HG03457 (cell line): Measurements from ENCODE around the gene NAA11.
"Not testable (repeated sequence)": the region's sequence is repeated elsewhere in the genome, so short reads cannot be mapped to it uniquely, and the experiment has no call there.

Source experiments
- ATAC-seq: cut with Tn5 transposase; IDR thresholded peaks from one replicate; pipeline ENCODE4 v1.9.1; 2021; ENCODE audit warnings: moderate number of reproducible peaks; ENCODE audit not compliant: unreplicated experiment

The NAA11 gene

GRCh38 chr4:79311279-79311678 lies 14.6 kb downstream of the NAA11 start:
- no peak for ATAC-seq

GRCh38 chr4:79308971-79309370 lies 16.9 kb downstream of the NAA11 start:
- no peak for ATAC-seq

- ATAC-seq, result no peak
Measured at GRCh38 chr4:79308137-79308536, 17.7 kb downstream of the NAA11 start.

GRCh38 chr4:79306795-79307194 lies 19.1 kb downstream of the NAA11 start:
- ATAC-seq, result no peak

GRCh38 chr4:79300280-79300679 lies 25.6 kb downstream of the NAA11 start:
- ATAC-seq, result no peak

GRCh38 chr4:79298484-79298883 lies 27.4 kb downstream of the NAA11 start:
- no peak for ATAC-seq

- ATAC-seq, result no peak
Measured at GRCh38 chr4:79298027-79298426, 27.8 kb downstream of the NAA11 start.

- ATAC-seq, result no peak
Measured at GRCh38 chr4:79297479-79297878, 28.4 kb downstream of the NAA11 start.

GRCh38 chr4:79296768-79297428 lies 29.0 kb downstream of the NAA11 start:
- ATAC-seq, result no peak

- no peak for ATAC-seq
Measured at GRCh38 chr4:79295086-79295485, 30.8 kb downstream of the NAA11 start.

GRCh38 chr4:79294064-79294463 lies 31.8 kb downstream of the NAA11 start:
- no peak for ATAC-seq

GRCh38 chr4:79292008-79292407 lies 33.9 kb downstream of the NAA11 start:
- no peak for ATAC-seq

GRCh38 chr4:79290376-79290775 lies 35.5 kb downstream of the NAA11 start:
- ATAC-seq, result no peak

GRCh38 chr4:79288185-79288584 lies 37.7 kb downstream of the NAA11 start:
- no peak for ATAC-seq

GRCh38 chr4:79287718-79288117 lies 38.1 kb downstream of the NAA11 start:
- ATAC-seq, result no peak

- ATAC-seq, result no peak
Measured at GRCh38 chr4:79287076-79287475, 38.8 kb downstream of the NAA11 start.

GRCh38 chr4:79281566-79282359 lies 44.1 kb downstream of the NAA11 start:
- no peak for ATAC-seq

- ATAC-seq, result not testable (repeated sequence)
Measured at GRCh38 chr4:79277467-79277866, 48.4 kb downstream of the NAA11 start.

GRCh38 chr4:79273915-79274314 lies 51.9 kb downstream of the NAA11 start:
- ATAC-seq, result no peak

GRCh38 chr4:79272761-79273160 lies 53.1 kb downstream of the NAA11 start:
- no peak for ATAC-seq

GRCh38 chr4:79272126-79272525 lies 53.7 kb downstream of the NAA11 start:
- no peak for ATAC-seq

GRCh38 chr4:79267671-79268070 lies 58.2 kb downstream of the NAA11 start:
- ATAC-seq, result no peak
